Measurements from ENCODE around the gene CNN1. TPM values are rescaled to one million over a fixed set of nuclear protein-coding genes. Genes with fewer than 3 reads are reported as not detected.
A peak's percentile ranks its signal among the peaks of the same experiment; 100 is the strongest.

Gene CNN1
- total and polyA plus RNA-seq, 7 donors = 1.9 to 11.9 (median 5.7) TPM

GRCh38 chr19:11495885-11496284 lies 42.8 kb upstream of the CNN1 start:
- Histone ChIP-seq H3K27ac (no peak overlapping the region), H3K9me3 (no peaks in the 10 kb centered on the region), H3K4me3 (no peak overlapping the region), H3K36me3 (ENCODE audit: insufficient read depth in 1 of 2, low read depth in 1 of 2) (peaks cover 0 to 47% of the 10 kb centered on the region in 2 donors), H3K4me1 (no peaks in the 10 kb centered on the region), H3K27me3 (ENCODE audit: insufficient read depth in 3 of 3, low read length in 2 of 3) (no peaks in the 10 kb centered on the region)
- 93 to 95% (median 94%) methylated on average over 22 of the region's 22 CpGs for WGBS, 3 donors
- DNase-seq = no peak
- intact Hi-C loops (cut with DNase I) = loop anchor here in 1 of 2 donors (5.0 kb wide), 1 partner anchor 91 kb away; no protein-coding TSS in a partner anchor
- no peak for TF ChIP-seq CTCF (IDR thresholded peaks at IDR 0.05)
- ATAC-seq = no peak

- Histone ChIP-seq H3K4me3 (no peak overlapping the region), H3K4me1 (no peaks in the 10 kb centered on the region), H3K27ac (no peak overlapping the region), H3K36me3 (ENCODE audit: insufficient read depth in 1 of 2, low read depth in 1 of 2) (peaks cover 0 to 47% of the 10 kb centered on the region in 2 donors), H3K27me3 (ENCODE audit: insufficient read depth in 3 of 3, low read length in 2 of 3) (no peaks in the 10 kb centered on the region), H3K9me3 (no peaks in the 10 kb centered on the region)
- ATAC-seq (peak; percentile 52 to 82 (median 72)), DNase-seq (peak; percentile 70 to 84)
- intact Hi-C loops (cut with DNase I) = loop anchor here in 1 of 2 donors (5.0 kb wide), 1 partner anchor 91 kb away; no protein-coding TSS in a partner anchor
- 72 to 76% (median 74%) methylated on average over 17 of the region's 17 CpGs for WGBS, 3 donors
- TF ChIP-seq CTCF (IDR thresholded peaks at IDR 0.05) = peak; percentile 50
Observed at GRCh38 chr19:11496391-11497163, 42.1 kb upstream of the CNN1 start.

- Histone ChIP-seq H3K9me3 (no peaks in the 10 kb centered on the region), H3K27me3 (ENCODE audit: insufficient read depth in 3 of 3, low read length in 2 of 3) (no peaks in the 10 kb centered on the region), H3K4me3 (no peak overlapping the region), H3K27ac (no peak overlapping the region), H3K4me1 (no peaks in the 10 kb centered on the region), H3K36me3 (ENCODE audit: insufficient read depth in 1 of 2, low read depth in 1 of 2) (peaks cover 0 to 36% of the 10 kb centered on the region in 2 donors)
- DNase-seq (no peak), ATAC-seq (no peak)
- WGBS, 3 donors = 82 to 91% (median 87%) methylated on average over 6 of the region's 6 CpGs
- intact Hi-C loops (cut with DNase I) = loop anchor here in 1 of 2 donors (5.0 kb wide), 1 partner anchor 88 kb away; no protein-coding TSS in a partner anchor
- TF ChIP-seq CTCF (IDR thresholded peaks at IDR 0.05) = no peak
Observed at GRCh38 chr19:11499220-11499726, 39.4 kb upstream of the CNN1 start.

- H3K36me3 ChIP-seq (ENCODE audit: insufficient read depth in 1 of 2, low read depth in 1 of 2) = peaks cover 0 to 29% of the 10 kb centered on the region in 2 donors
Observed at GRCh38 chr19:11499890-11500420, 38.7 kb upstream of the CNN1 start.

More at GRCh38 chr19:11499890-11500420, 38.7 kb upstream of the CNN1 start:
- H3K27ac ChIP-seq = no peak overlapping the region
- no peak for DNase-seq
- intact Hi-C loops (cut with DNase I) = loop anchor here in 1 of 2 donors (5.0 to 10.0 kb wide), 2 partner anchors 87 to 125 kb away; partner anchors contain the start of gene SWSAP1
- ATAC-seq = no peak
- H3K4me3 ChIP-seq = no peak overlapping the region
- no peaks in the 10 kb centered on the region for H3K27me3 ChIP-seq (ENCODE audit: insufficient read depth in 3 of 3, low read length in 2 of 3)
- WGBS, 3 donors = 85 to 87% (median 85%) methylated on average over 7 of the region's 7 CpGs
- H3K9me3 ChIP-seq = no peaks in the 10 kb centered on the region
- TF ChIP-seq CTCF (IDR thresholded peaks at IDR 0.05) = no peak
- H3K4me1 ChIP-seq = no peaks in the 10 kb centered on the region

All from psoas muscle (tissue), 8 donors.